ENCODE data around the gene ZBTB1.
"Not testable (repeated sequence)": the region's sequence is repeated elsewhere in the genome, so short reads cannot be mapped to it uniquely, and the experiment has no call there.

The ZBTB1 gene

GRCh38 chr14:64500088-64500487 lies 4.5 kb upstream of the ZBTB1 start:
- no peak for DNase-seq

- no peak for DNase-seq
Observed at GRCh38 chr14:64501411-64502171, 3.0 kb upstream of the ZBTB1 start.

GRCh38 chr14:64502456-64502855 lies 2.1 kb upstream of the ZBTB1 start:
- no peak for DNase-seq

GRCh38 chr14:64502887-64503433 lies 1.6 kb upstream of the ZBTB1 start:
- DNase-seq, result no peak

GRCh38 chr14:64503434-64504309 lies 898 bp upstream of the ZBTB1 start, which contains the start of gene ZBTB25:
TSS of gene ZBTB25 (minus strand) at chr14:64503838. CDS start at chr14:64490533, 13,305 bp downstream.
- DNase-seq, result peak; percentile 94

- DNase-seq, result peak; percentile 94
Observed at GRCh38 chr14:64504897-64505794, 576 bp downstream of the ZBTB1 start.

- no peak for DNase-seq
Observed at GRCh38 chr14:64506721-64507120, 2.2 kb downstream of the ZBTB1 start.

- DNase-seq, result no peak
Observed at GRCh38 chr14:64507376-64508156, 3.0 kb downstream of the ZBTB1 start.

GRCh38 chr14:64508215-64508776 lies 3.7 kb downstream of the ZBTB1 start:
- DNase-seq, result no peak

- DNase-seq, result no peak
Observed at GRCh38 chr14:64509036-64509435, 4.5 kb downstream of the ZBTB1 start.

- peak; percentile 73 for DNase-seq
Observed at GRCh38 chr14:64510825-64511671, 6.5 kb downstream of the ZBTB1 start.

GRCh38 chr14:64513271-64513670 lies 8.7 kb downstream of the ZBTB1 start:
- DNase-seq, result no peak

- DNase-seq, result no peak
Observed at GRCh38 chr14:64515053-64515452, 10.5 kb downstream of the ZBTB1 start.

- no peak for DNase-seq
Observed at GRCh38 chr14:64516969-64517368, 12.4 kb downstream of the ZBTB1 start.

- not testable (repeated sequence) for DNase-seq
Observed at GRCh38 chr14:64517667-64518066, 13.1 kb downstream of the ZBTB1 start.

GRCh38 chr14:64518229-64518628 lies 13.7 kb downstream of the ZBTB1 start:
- DNase-seq, result no peak

- DNase-seq, result no peak
Observed at GRCh38 chr14:64520699-64521098, 16.1 kb downstream of the ZBTB1 start.

GRCh38 chr14:64522591-64523355 lies 18.2 kb downstream of the ZBTB1 start:
- no peak for DNase-seq

- no peak for DNase-seq
Observed at GRCh38 chr14:64525354-64525753, 20.8 kb downstream of the ZBTB1 start.

- no peak for DNase-seq
Observed at GRCh38 chr14:64531567-64531966, 27.0 kb downstream of the ZBTB1 start.

All from NCI-H2107 (cell line).